ENCODE results near the gene PPP1R14B. TPM values are rescaled to one million over a fixed set of nuclear protein-coding genes. Genes with fewer than 3 reads are reported as not detected.

The PPP1R14B gene
- total RNA-seq, 2 donors from 2014 or later = 113 to 234 TPM

DNA sequence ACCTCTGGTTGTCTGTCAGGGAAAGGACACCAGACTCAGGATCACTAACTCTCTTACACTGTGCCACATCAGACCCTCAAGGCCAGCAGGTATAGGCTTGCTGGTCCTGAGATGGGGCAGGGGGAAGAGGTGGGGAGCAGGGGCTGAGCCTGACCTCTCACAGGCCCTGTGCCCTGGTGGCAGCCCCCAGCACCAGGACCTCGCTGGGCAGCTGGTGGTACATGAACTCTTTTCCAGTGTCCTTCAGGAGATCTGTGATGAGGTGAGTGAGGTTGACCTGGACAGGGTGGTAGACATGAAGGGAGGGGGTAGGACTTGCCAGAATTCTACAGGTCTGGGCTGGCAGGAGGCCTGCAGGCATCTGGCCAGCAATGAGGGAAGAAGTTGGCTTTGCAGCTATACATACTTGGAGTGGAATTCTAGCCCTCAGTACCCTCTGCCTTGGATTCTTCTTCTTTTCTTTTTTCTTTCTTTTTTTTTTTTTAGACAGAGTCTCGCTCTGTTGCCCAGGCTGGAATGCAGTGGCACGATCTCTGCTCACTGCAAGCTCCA, 19.3 kb downstream of the PPP1R14B start:
- H3K4me1 ChIP-seq = peaks cover 21% of the 10 kb centered on the region
- H3K27ac ChIP-seq = peak overlapping the region; percentile 83
- DNase-seq = peak; percentile 20
- intact Hi-C loops (cut with DNase I) = no loop called here
- H3K4me3 ChIP-seq = peak overlapping the region; percentile 60
- no peaks in the 10 kb centered on the region for H3K9me3 ChIP-seq
- H3K36me3 ChIP-seq = no peaks in the 10 kb centered on the region
- TF ChIP-seq, protein P1, sequence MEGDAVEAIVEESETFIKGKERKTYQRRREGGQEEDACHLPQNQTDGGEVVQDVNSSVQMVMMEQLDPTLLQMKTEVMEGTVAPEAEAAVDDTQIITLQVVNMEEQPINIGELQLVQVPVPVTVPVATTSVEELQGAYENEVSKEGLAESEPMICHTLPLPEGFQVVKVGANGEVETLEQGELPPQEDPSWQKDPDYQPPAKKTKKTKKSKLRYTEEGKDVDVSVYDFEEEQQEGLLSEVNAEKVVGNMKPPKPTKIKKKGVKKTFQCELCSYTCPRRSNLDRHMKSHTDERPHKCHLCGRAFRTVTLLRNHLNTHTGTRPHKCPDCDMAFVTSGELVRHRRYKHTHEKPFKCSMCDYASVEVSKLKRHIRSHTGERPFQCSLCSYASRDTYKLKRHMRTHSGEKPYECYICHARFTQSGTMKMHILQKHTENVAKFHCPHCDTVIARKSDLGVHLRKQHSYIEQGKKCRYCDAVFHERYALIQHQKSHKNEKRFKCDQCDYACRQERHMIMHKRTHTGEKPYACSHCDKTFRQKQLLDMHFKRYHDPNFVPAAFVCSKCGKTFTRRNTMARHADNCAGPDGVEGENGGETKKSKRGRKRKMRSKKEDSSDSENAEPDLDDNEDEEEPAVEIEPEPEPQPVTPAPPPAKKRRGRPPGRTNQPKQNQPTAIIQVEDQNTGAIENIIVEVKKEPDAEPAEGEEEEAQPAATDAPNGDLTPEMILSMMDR (IDR thresholded peaks at IDR 0.05) = no peak
- H3K9ac ChIP-seq (ENCODE audit: low read depth in 2 of 2, low read length in 2 of 2) = peak overlapping the region; percentile 97 to 99
- H3K27me3 ChIP-seq = no peaks in the 10 kb centered on the region

DNA sequence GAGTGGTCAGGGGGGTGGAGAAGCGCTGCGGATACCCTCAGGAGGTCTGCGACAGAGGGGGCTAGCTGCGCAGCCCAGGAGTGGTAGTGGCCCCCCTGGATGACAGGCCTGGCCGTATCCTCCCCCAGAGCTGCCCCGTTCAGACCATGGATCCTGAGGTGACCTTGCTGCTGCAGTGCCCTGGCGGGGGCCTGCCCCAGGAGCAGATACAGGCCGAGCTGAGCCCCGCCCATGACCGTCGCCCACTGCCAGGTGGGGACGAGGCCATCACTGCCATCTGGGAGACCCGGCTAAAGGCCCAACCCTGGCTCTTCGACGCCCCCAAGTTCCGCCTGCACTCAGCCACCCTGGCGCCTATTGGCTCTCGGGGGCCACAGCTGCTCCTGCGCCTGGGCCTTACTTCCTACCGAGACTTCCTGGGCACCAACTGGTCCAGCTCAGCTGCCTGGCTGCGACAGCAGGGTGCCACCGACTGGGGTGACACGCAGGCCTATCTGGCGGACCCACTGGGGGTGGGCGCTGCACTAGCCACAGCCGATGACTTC, 20.2 kb downstream of the PPP1R14B start:
- Histone ChIP-seq H3K27me3 (no peaks in the 10 kb centered on the region), H3K9ac (ENCODE audit: low read depth in 2 of 2, low read length in 2 of 2) (peak overlapping the region; percentile 97 to 99), H3K27ac (peak overlapping the region; percentile 83), H3K4me1 (peaks cover 21% of the 10 kb centered on the region), H3K36me3 (no peaks in the 10 kb centered on the region), H3K4me3 (peak overlapping the region; percentile 60), H3K9me3 (no peaks in the 10 kb centered on the region)
- TF ChIP-seq, protein P1 (IDR thresholded peaks at IDR 0.05) = no peak
- intact Hi-C loops (cut with DNase I) = no loop called here
- peak; percentile 79 for DNase-seq

DNA sequence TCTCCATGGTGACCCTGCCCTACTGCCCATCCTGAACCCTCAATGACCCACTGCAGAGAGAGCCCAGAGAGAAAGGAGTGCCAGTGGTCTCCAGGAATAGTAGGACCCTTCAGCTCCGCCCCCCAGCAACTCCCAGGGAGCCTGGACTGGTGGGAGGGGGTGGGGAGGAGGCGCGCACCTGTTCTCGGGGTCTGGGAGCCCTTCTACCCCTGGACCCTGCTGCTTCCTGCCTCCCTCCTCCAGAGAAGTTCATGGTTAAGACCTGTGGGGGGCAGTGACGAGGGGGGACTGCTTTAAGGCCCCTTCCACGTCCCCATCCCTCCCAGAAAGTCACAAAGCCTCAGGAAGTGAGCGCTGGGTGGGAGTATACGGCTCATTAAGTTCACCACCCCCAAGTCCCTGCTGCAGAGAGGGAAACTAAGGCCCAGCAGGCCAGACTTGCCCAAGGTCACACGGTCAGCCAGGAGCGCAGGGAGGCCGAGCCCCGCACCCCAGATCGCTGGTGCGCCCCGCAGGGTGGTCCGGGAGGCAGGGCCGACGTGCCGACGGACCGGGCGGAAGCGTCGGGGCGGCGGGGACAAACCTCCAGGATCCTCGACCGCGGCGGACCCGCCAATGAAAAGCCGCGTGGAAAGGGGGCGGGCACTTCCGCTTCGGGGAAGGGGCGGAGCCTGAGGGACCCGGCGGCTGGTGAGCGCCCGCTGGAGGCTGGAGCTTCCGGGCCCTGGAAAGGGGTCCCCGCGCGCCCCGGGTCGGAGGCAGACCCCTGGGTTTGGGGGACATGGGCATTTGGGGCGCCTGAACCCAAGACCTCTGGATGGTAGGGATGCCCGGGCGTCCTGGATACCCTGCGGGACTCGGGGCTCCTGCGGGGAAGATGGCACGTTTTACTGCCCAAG, 20.9 kb downstream of the PPP1R14B start, which contains the start of the genes NUDT22 and TRPT1:
Gene NUDT22, plus strand, starts transcription at position 667 of the 899 bp plus-strand sequence. CDS start 379 bp downstream, outside the sequence.
Gene TRPT1, minus strand, starts transcription at position 579 of the 899 bp plus-strand sequence. Its CDS starts 326 bp downstream, at position 253.
- peak within 1 kb of the TSS; percentile 60 for H3K4me3 ChIP-seq
- intact Hi-C loops (cut with DNase I) = no loop called here
- DNase-seq = peak; percentile 96
- TF ChIP-seq, protein P1 (IDR thresholded peaks at IDR 0.05) = no peak
- H3K27me3 ChIP-seq = no peaks in the 10 kb centered on the region
- H3K27ac ChIP-seq = peak within 1 kb of the TSS; percentile 83
- no peaks in the 10 kb centered on the region for H3K9me3 ChIP-seq
- no peaks in the 10 kb centered on the region for H3K36me3 ChIP-seq
- H3K9ac ChIP-seq (ENCODE audit: low read depth in 2 of 2, low read length in 2 of 2) = peak within 1 kb of the TSS; percentile 97 to 99
- peaks cover 21% of the 10 kb centered on the region for H3K4me1 ChIP-seq

DNA sequence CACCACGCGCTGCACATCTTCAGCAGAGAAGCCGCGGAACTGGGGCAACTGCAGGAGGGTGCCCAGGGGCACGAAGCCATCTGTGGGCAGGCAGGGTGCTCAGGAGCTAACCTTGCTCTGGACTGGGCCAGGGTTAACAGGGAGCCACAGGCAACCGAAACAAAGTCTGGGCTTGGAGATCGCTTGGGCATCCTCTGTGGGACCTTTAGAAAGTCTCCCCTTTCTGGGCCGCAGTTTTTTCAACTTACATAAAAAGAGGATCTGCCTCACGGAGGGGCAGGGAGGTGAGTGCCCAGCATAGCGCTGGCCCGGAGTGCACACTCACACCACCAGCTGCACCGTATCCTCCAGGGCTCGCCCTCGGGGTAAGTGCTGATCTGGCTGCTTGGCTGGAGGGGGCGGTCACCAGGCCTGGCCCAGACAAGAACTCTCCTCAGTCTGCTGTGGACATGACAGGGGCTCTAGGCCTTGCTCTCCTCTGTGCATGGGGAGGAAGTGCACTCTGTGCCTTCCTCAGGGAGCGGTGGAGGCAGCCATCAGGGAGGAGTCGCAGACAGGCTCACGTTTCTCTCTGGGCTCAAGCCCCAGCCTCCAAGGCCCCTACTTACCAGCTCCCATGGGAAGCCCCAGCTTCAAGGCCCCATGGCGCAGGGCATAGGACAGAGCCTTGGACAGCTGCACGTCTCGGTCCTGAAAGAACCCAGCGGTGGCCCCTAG, 21.7 kb downstream of the PPP1R14B start:
- no peaks in the 10 kb centered on the region for H3K9me3 ChIP-seq
- intact Hi-C loops (cut with DNase I) = no loop called here
- H3K9ac ChIP-seq (ENCODE audit: low read depth in 2 of 2, low read length in 2 of 2) = peak overlapping the region; percentile 97 to 99
- TF ChIP-seq, protein P1 (IDR thresholded peaks at IDR 0.05) = no peak
- H3K27me3 ChIP-seq = no peaks in the 10 kb centered on the region
- H3K27ac ChIP-seq = peak overlapping the region; percentile 83
- H3K4me1 ChIP-seq = peaks cover 21% of the 10 kb centered on the region
- H3K36me3 ChIP-seq = no peaks in the 10 kb centered on the region
- peak overlapping the region; percentile 60 for H3K4me3 ChIP-seq
- DNase-seq = no peak
